IPS-11a (cell line): Measurements from ENCODE around the gene TDRD10.

Source experiments
- H3K4me3 ChIP-seq: one replicate; pipeline ENCODE4 v1.5.1; 2013; ENCODE audit warnings: low read depth, low read length, control low read depth

Gene TDRD10, protein sequence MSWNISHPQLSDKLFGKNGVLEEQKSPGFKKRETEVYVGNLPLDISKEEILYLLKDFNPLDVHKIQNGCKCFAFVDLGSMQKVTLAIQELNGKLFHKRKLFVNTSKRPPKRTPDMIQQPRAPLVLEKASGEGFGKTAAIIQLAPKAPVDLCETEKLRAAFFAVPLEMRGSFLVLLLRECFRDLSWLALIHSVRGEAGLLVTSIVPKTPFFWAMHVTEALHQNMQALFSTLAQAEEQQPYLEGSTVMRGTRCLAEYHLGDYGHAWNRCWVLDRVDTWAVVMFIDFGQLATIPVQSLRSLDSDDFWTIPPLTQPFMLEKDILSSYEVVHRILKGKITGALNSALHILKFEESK

DNA sequence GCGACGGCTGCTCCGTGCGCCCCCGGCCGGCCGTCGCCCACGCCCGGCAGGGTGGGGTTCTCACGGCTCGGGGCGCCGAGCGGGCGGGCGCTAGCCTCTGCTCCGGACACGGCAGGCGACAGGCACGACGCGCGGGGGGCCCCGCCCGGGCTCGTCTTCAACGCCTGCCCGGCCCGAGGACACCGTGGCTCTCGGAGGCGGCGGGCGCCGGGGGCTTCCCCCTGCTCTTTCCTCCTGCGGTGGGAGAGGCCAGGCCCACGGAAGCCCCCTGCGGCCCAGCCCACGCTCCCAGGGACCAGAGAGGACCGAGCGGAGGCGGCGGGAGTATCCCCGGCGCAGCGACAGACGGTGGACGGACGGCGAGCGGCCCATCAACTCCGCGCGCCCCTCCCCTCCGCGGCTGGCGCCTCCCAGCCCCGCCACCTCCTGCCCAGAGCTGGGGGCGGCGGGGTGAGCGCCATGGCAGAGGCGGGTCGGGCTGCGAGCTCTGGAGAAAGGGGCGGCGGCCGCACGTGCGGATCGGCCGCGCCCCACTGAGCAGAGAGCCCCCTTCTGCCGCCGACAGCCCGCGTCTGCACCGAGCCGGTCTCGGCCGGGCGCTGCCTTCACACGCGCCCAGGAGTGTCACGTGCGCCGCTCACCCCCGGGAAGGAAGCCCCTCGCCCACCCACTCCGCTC is at the start of gene TDRD10, which contains the start of gene SHE:
Gene TDRD10 (plus strand): TSS at position 154 of the 678 bp plus-strand sequence. CDS start 4,685 bp downstream, outside the sequence.
Gene SHE (minus strand): TSS at position 347 of the 678 bp plus-strand sequence. CDS start 386 bp downstream, outside the sequence.
- peak within 1 kb of the TSS; percentile 28 for H3K4me3 ChIP-seq

DNA sequence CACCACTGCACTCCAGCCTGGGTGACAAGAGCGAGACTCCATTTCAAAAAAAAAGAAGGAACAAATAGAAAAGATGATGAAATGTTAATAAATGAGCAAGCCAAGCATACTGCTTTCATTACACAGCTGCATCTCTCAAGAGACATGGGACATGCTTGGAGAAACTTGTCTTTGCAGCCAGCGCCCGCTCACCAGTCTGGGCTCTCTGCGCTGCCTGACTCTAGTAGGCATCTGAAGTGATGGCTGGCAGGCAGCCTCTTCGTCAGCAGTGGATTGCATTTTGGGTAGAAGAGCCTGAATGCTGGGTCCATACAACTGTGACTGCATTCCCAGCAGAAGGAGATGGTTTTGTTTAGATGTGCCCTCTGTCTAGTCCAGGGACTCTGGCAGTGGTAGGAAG is 48.9 kb upstream of the TDRD10 start:
- no peak overlapping the region for H3K4me3 ChIP-seq

DNA sequence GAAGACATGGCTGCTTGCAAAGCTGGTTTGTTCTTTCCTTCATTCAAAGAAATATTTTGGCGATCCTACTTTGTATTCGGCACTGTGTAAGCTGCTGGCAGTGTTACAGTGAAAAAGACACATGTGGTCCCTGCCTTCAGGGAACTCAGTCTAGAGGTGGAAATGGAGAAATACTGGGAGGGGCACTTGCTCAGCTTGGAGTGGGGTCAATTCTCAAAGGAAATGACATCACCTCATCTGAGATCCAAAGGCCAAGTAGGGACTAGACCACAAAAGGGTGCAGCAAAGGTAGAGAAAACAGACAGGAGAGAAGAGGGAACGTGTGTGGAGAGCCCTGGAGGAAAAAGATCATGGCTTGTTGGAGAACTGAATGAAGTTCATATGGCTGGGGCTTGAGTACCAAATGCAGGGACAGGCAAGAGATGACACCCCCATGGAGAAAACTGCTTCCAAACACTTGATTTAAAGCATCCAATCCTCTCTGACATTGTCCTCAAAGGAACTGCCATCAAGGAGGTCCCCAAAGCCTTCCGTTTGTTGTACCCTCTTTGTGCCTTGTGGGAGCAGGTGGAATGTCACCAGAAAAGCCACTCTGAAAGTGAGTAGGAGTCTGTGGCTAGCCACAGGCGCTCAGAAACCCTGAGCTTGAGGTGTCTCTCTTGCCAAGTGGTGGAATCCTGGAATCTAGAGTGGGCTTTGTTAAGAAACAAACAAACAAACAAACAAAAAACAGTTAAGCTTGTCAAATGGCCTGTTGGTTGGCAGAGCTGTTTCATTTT is 48.3 kb upstream of the TDRD10 start:
- no peak overlapping the region for H3K4me3 ChIP-seq

DNA sequence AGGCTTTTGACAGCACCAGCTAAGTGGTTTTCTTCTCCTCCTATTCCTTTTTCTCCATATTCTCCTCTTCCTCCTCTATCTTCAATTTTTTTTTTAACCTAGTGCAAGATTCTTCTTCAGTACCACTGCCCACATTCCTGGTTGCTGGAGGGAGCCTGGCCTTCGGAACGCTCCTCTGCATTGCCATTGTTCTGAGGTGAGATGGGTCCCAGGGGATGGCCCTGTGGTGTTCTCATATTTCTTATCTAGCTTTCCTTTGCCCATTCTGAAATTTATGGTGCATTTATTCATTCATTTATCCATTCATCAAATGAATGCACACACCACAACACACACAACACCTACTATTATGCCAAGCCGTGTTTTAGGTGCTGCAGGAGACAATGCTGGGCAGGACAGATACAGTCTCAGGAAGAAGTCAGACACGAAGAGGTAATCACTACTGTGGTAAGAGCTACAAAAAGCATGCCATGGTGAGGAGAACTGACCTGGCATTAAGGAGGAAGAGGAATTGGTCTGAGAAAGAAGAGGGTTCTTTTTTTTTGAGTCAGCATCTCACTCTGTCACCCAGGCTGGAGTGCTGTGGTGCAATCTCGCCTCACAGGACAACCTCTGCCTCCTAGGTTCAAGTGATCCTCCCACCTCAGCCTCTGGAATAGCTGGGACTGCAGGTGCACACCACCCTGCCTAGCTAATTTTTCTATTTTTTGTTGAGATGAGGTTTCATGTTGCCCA is 47.5 kb upstream of the TDRD10 start:
- no peak overlapping the region for H3K4me3 ChIP-seq

DNA sequence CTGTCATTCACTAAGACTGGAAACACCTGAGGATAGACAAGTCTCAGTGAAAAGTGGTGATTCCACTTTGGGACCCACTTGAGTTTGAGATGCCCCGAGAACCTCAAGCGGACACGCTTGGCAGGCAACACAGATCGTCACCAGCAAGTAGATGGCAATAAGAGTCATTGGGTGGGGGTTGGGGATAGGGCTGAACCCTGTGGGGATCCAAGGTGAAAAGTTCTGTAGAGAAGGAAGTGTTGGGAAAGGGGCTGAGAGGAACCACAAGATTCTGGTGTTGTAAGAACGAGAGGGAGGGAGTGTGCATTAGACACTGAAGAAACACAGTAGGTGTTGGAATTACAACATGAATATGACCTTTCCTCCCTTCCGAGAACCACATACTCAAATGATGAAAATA is 45.4 kb upstream of the TDRD10 start:
- no peak overlapping the region for H3K4me3 ChIP-seq

DNA sequence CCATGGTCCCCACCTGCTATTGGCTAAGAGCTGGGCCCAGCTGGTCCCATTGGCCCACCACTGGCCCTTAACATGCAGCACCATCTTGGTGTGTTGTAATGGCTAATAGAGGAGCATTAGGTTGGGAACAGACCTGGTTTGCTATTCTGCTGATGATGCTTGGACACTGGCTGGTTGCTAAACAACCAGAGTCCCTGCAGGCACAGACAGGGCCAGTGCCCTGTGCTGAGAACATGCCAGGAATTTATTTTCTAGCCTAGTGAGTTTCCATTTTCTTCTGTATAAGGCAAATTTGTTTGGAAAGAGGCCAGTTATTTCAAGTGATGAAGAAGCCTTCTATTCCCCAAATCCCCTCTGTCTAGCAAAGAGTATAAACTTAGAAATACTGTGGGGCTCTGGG is 42.9 kb upstream of the TDRD10 start:
- no peak overlapping the region for H3K4me3 ChIP-seq

DNA sequence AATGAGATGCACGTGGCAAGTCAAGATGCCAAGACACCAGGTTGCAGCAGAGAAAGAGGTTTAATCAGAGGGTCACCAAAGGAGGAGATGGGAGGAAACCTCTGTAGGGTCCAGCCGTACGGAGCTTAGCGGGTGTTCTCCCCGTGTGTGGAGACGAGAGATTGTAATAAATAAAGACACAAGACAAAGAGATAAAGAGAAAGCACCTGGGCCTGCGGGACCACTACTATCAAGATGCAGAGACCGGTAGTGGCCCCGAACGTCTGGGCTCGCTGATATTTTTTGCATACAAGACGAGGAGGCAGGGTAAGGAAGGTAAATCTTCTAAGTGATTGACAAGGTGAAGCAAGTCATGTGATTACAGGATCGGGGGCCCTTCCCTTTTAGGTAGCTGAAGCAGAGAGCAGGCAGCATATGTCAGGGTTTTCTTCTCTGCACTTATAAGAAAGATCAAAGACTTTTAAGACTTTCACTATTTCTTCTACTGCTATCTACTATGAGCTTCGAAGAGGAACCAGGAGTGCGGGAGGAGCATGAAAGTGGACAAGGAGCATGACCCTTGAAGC is 41.2 kb upstream of the TDRD10 start:
- no peak overlapping the region for H3K4me3 ChIP-seq

DNA sequence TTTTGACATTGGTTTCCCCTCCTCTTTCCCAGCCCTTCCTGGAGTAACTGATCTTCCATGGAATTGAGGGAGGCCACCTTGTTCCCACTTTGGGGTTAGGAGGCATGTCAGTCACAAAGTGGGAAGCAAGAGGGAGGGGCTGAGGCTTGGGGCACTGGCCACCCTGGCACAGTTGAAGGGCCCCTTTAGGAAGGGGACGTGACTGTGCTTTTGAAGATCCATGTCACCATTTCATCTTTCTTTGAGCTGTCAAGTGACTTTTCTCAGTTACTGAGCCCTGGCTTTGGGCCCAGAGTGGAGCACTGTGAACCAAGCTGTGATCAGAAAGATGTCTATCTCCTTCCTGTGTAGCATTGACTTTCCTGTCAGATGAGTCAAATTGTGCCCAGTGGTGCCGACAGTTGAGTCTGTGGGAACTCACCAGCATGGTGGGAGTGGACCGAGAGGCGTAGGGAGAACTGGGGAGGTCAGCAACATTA is 38.5 kb upstream of the TDRD10 start:
- H3K4me3 ChIP-seq = no peak overlapping the region

DNA sequence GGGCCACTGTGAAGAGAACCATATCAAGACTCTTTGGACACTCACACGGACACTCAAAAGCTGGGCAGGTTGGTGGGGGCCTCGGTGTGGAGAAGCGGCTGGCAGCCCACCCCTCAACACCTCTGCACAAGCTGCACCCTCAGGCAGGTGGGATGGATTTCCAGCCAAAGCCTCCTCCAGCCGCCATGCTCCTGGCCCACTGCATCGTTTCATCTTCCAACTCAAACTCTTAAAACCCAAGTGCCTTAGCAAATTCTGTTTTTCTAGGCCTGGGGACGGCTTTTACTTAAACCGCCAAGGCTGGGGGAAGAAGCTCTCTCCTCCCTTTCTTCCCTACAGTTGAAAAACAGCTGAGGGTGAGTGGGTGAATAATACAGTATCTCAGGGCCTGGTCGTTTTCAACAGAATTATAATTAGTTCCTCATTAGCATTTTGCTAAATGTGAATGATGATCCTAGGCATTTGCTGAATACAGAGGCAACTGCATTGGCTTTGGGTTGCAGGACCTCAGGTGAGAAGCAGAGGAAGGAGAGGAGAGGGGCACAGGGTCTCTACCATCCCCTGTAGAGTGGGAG is 36.3 kb upstream of the TDRD10 start:
- no peak overlapping the region for H3K4me3 ChIP-seq

DNA sequence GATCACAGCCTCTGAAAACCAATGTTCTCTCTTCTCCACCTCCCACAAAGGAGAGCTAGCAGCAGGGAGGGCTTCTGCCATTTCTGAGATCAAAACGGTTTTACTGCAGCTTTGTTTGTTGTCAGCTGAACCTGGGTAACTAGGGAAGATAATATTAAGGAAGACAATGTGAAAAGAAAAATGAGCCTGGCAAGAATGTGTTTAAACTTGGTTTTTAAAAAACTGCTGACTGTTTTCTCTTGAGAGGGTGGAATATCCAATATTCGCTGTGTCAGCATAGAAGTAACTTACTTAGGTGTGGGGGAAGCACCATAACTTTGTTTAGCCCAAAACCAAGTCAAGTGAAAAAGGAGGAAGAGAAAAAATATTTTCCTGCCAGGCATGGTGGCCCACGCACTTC is 35.8 kb upstream of the TDRD10 start:
- H3K4me3 ChIP-seq = no peak overlapping the region

DNA sequence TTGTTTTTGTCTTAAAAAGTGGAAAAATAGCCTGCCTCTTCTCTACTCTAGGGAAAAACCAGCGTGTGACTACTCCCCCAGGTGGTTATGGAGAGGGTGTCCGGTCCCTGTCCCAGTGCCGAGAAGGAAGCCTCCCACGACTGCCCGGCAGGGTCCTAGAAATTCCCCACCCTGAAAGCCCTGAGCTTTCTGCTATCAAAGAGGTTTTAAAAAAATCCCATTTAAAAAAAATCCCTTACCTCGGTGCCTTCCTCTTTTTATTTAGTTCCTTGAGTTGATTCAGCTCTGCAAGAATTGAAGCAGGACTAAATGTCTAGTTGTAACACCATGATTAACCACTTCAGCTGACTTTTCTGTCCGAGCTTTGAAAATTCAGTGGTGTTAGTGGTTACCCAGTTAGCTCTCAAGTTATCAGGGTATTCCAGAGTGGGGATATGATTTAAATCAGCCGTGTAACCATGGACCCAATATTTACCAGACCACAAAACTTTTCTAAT is 35.0 kb upstream of the TDRD10 start:
- no peak overlapping the region for H3K4me3 ChIP-seq

DNA sequence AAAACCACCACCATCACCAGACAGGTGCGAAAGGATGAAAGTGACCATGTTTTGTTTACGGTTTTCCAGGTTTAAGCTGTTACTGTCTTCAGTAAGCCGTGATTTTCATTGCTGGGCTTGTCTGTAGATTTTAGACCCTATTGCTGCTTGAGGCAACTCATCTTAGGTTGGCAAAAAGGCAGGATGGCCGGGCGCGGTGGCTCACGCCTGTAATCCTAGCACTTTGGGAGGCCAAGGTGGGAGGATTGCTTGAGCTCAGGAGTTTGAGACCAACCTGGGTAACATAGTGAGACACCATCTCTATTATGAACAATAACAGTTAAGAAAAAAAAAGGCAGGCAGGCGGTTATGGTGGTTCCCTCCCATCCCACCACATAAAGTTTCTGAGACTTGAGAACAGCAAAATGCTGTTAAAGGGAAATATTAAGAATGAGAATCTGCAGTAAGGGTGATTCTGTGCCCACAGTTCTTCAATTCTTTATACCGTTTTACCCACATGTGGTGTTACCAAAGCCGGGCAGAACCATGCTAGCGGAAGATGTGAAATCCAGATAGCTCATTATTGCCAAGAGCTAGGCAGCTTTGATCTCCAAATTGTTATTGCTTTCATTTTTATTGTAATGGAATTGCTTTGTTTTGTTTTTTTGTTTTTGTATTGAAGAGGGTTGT is 34.5 kb upstream of the TDRD10 start:
- no peak overlapping the region for H3K4me3 ChIP-seq

DNA sequence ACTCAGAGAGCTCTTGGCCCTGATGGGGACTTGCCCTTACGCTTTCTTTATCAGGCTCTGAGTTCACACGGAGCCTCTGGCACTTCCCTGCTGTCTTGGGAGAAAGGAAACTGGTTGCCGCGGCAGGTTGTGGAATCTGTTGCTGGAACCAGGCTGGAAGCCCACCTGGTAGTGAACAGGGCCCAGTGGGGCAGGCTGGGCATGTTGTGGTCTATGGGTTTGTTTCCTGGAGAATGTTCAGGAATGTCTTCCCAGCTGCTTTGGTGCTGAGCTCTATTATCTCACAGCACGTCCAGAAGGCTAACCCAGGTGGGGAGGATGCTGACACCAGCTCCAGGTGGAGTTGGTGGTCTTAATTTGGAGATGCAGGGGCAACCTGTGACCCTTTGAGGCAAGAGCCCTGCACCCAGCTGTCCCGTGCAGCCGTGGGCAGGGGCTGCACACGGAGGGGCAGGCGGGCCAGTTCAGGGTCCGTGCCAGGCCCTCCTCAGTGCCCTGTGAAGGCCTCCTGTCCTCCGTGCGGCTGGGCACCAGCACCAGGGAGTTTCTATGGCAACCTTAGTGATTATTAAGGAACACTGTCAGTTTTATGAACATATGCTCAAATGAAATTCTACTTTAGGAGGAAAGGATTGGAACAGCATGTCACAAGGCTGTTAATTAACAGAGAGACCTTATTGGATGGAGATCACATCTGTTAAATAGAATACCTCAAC is 33.3 kb upstream of the TDRD10 start:
- H3K4me3 ChIP-seq = no peak overlapping the region

DNA sequence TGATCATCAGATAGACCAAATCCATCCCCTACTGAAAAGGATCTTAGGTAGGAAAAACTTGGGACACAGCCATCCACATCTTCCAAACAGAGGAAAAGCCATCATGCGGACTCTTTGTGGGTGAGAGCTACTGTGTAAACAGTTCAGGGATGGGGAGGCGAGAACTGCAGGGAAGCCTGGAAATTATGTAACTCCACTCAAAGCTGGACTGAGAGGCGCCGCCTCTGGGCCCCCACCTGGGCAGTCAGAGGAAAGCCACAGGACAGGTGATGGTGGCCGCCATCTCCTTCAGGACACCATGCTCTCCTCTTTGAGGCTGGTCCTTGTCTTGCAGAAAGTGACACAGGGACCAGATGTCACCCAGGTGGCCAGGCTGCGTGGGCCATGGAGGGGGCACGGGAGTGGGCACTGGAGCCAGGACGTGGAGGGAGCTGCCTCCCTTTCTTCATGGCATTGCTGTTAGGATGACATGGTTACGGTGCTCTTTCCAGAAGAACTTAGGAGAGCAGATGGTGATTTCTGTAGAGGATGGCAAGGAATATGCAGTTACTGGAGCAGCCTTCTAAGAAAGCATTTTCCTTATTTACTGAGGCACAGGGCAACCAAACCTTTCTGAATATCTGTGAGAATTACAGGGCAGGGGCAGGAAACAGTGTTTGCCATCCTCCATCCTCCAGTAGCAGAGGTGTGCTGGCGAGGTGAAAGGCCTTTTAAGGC is 32.0 kb upstream of the TDRD10 start:
- H3K4me3 ChIP-seq = no peak overlapping the region

DNA sequence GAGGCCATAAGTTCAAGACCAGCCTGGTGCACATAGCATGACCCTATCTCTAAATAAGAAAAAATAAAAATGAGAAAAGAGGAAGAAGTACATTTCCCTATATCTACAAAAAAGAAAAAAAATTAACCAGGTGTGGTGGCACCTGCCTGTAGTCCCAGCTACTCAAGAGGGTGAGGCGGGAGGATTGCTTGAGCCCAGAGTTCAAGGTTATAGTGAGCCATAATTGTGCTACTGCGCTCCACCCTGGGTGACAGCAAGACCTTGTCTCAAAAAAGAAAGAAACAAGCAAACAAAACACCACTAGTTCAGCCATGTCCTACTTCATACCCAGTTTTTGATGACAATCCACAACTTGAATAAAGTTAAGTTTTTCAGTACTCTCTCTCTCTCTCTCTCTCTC is 30.7 kb upstream of the TDRD10 start:
- no peak overlapping the region for H3K4me3 ChIP-seq

DNA sequence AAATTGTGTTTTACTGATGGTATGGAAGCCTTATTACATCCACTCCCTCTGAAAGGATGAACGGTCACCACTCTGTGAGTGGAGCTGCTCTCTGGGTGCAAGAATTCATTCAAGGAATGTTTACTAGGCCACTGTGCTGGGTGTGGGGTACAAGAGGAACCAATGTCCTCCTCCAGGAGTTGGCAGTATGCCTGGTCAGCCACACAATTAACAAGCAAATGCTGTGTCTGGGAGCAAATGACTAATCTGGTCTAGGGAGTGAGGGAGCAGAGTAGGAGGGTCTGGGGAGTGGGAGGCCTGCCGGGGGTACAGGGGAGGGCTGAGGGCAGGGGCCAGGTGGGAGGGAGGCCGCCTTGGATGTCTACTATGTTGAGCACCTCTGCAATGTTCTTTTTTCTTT is 27.2 kb upstream of the TDRD10 start:
- no peak overlapping the region for H3K4me3 ChIP-seq

DNA sequence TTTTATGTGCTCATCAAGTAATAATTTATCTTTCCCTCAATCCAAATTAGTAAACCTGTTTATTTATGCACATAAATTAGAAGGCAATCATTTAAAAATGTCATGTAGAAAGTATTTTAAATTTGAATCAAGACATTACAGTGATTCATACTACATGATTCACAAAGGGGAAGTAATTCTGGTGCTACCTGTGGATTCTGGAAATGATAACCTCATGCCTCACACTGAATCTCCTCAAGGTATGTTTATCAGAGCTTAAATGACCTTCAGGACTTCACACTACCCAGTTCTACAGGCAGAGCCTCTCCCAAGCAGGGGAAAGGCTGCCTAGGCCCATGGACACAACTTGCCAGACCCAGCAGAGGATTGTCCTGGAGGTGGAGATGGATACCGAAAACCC is 25.2 kb upstream of the TDRD10 start:
- no peak overlapping the region for H3K4me3 ChIP-seq

DNA sequence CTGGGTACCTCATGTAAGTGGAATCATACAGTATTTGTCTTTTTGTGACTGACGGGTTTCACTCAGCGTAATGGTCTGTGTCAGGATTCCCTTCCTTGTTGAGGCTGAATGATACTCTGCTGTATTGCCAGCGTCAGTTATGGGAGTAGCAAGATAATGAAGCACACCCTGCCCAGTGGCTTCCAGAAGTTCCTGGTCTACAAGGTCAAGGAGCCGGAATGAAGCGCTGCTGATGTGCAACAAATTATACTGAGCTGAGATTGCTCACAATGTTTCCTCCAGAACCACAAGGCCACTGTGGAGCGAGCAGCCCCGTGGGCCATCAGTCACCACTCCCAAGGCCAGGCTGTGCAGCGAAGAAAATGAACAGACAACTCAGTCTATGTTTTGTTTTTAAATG is 24.0 kb upstream of the TDRD10 start:
- H3K4me3 ChIP-seq = no peak overlapping the region
